Body of pancreas (tissue), 4 donors: Measurements from ENCODE around the gene APIP.

Source experiments
- CTCF ChIP-seq, 7 experiments: fragments of 450-650 bp in 4 of 7; fragments of 200-600 bp in 3 of 7; sonication (generic) in 3 of 7; IDR thresholded peaks; one replicate each; pipeline ENCODE4 v1.5.1; 2016 to 2019; ENCODE audit warnings: antibody characterized with exemption in 7 of 7
- POLR2A ChIP-seq, 3 donors: fragments of 450-650 bp; IDR thresholded peaks; one replicate each; pipeline ENCODE4 v1.6.1; 2016; ENCODE audit warnings: antibody characterized with exemption in 3 of 3, mild to moderate bottlenecking in 2 of 3

- TF ChIP-seq CTCF (IDR thresholded peaks at IDR 0.05) (peak in 4 of 7 experiments; percentile 13 to 31 (median 22)), POLR2A (IDR thresholded peaks at IDR 0.05) (no peak)
Measured at GRCh38 chr11:34890089-34890488, 26.1 kb downstream of the APIP start.
